Fibroblast of lung (primary cell): ENCODE data around the gene TNFRSF19. TPM values are rescaled to one million over a fixed set of nuclear protein-coding genes. Genes with fewer than 3 reads are reported as not detected.

Experiments
- DNase-seq, 2 donors: peaks; one replicate each; pipeline versions ENCODE4 v3.0.0 to v3.0.0-alpha.2; 2010; ENCODE audit warnings: low read depth in 2 of 2
- H2AFZ ChIP-seq: 2 replicates; pipeline ENCODE4 v1.5.1; 2012; ENCODE audit warnings: low read length, control low read depth, inconsistent platforms
- H3K27ac ChIP-seq: 2 replicates; pipeline ENCODE4 v1.5.1; 2011; ENCODE audit warnings: low read length, control low read depth; ENCODE audit not compliant: insufficient read depth
- H3K27me3 ChIP-seq: 2 replicates; pipeline ENCODE4 v1.5.1; 2011; ENCODE audit warnings: mild to moderate bottlenecking, low read length; ENCODE audit not compliant: control insufficient read depth, insufficient read depth
- H3K36me3 ChIP-seq: 2 replicates; pipeline ENCODE4 v1.5.1; 2011; ENCODE audit warnings: low read length; ENCODE audit not compliant: control insufficient read depth, insufficient read depth
- H3K4me1 ChIP-seq: 2 replicates; pipeline ENCODE4 v1.5.1; 2011; ENCODE audit warnings: low read length; ENCODE audit not compliant: control insufficient read depth, insufficient read depth; ENCODE audit errors: extremely low read depth
- H3K4me2 ChIP-seq: 2 replicates; pipeline ENCODE4 v1.5.1; 2011; ENCODE audit warnings: low read length, control low read depth; ENCODE audit not compliant: insufficient read depth; ENCODE audit errors: extremely low read depth
- H3K4me3 ChIP-seq, 4 experiments: fragments of 200-600 bp in 1 of 4; sonication (generic) in 1 of 4; replicated peaks in 1 of 4; 2 replicates each; pipeline ENCODE4 v1.5.1; 2011 to 2016; ENCODE audit warnings: low read length in 4 of 4, low read depth in 3 of 4, mild to moderate bottlenecking in 3 of 4, control low read depth in 2 of 4, inconsistent platforms in 1 of 4, mixed read lengths in 1 of 4; ENCODE audit not compliant: insufficient read depth in 1 of 4; ENCODE audit errors: control extremely low read depth in 1 of 4
- H3K79me2 ChIP-seq: 2 replicates; pipeline ENCODE4 v1.5.1; 2012; ENCODE audit warnings: mild to moderate bottlenecking, low read length, inconsistent platforms; ENCODE audit not compliant: control insufficient read depth, insufficient read depth
- H3K9ac ChIP-seq: 2 replicates; pipeline ENCODE4 v1.5.1; 2011; ENCODE audit warnings: mild to moderate bottlenecking, low read length, control low read depth; ENCODE audit not compliant: insufficient read depth
- H3K9me3 ChIP-seq: 2 replicates; pipeline ENCODE4 v1.5.1; 2012; ENCODE audit warnings: low read depth, low read length; ENCODE audit not compliant: control insufficient read depth, insufficient read depth
- H4K20me1 ChIP-seq: 2 replicates; pipeline ENCODE4 v1.5.1; 2011; ENCODE audit warnings: low read length; ENCODE audit not compliant: control insufficient read depth, insufficient read depth; ENCODE audit errors: extremely low read depth
- EZH2 ChIP-seq: IDR thresholded peaks from 2 replicates; pipeline ENCODE4 v1.5.1; 2012; ENCODE audit warnings: low read length, control low read depth, mild to moderate bottlenecking; ENCODE audit errors: missing control alignments
- polyA plus RNA-seq, 2 donors: library from polyadenylated mRNA; depleted of rRNA in 1 of 2; stranded (reverse) in 1 of 2; unstranded in 1 of 2; fragments of >200 nt; gene quantifications; 2 replicates each; pipeline ENCODE4 v1.2.1, GENCODE V29; 2011 to 2012; ENCODE audit warnings: missing spikeins in 1 of 2
- total RNA-seq: library from RNA; depleted of rRNA; stranded (reverse); fragments of >200 nt; gene quantifications from 2 replicates; pipeline ENCODE4 v1.2.1, GENCODE V29; 2014
- TF ChIP-seq, protein P1 (sequence below), 2 donors: IDR thresholded peaks in 1 of 2; conservative IDR thresholded peaks in 1 of 2; 1 replicate in 1 of 2; 2 replicates in 1 of 2; pipeline ENCODE4 v1.5.1; 2011 to 2012; ENCODE audit warnings: low read length in 2 of 2, control low read depth in 1 of 2, inconsistent platforms in 1 of 2, low read depth in 1 of 2, mild to moderate bottlenecking in 1 of 2

The TNFRSF19 gene
- total and polyA plus RNA-seq, 2 donors (not counting 1 experiment from before 2014, with no cell fraction given) = 260 to 330 TPM

DNA sequence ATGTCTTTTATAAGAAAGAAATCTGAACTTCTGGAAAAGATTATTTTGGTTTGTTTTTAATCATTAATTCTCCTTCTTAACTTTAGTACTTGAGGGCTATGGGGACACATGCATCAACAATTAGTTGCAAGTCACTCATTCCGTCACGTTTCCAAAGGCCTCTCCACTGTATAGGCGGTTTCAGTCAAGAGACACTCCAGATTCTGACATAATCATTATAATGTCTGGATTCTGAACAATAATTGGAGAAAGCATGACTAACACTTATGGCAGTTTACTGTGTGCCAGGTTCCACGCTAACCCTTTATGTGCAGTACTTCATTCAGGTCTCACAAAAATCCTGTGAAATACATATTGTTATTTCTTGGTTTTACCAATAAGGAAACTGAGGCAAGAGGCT lies 71.9 kb downstream of the TNFRSF19 start:
- H3K9me3 ChIP-seq = no peaks in the 10 kb centered on the region
- no peak overlapping the region for H3K4me2 ChIP-seq
- H3K27ac ChIP-seq = no peak overlapping the region
- peak in 1 of 2 donors; percentile 75 for DNase-seq
- no peaks in the 10 kb centered on the region for H3K4me1 ChIP-seq
- no peak overlapping the region for H3K4me3 ChIP-seq
- H4K20me1 ChIP-seq = no peaks in the 10 kb centered on the region
- H3K9ac ChIP-seq = no peak overlapping the region
- no peaks in the 10 kb centered on the region for H3K27me3 ChIP-seq
- H2AFZ ChIP-seq = no peak overlapping the region
- peaks cover 4% of the 10 kb centered on the region for H3K36me3 ChIP-seq
- no peaks in the 10 kb centered on the region for H3K79me2 ChIP-seq
- TF ChIP-seq, protein P1, sequence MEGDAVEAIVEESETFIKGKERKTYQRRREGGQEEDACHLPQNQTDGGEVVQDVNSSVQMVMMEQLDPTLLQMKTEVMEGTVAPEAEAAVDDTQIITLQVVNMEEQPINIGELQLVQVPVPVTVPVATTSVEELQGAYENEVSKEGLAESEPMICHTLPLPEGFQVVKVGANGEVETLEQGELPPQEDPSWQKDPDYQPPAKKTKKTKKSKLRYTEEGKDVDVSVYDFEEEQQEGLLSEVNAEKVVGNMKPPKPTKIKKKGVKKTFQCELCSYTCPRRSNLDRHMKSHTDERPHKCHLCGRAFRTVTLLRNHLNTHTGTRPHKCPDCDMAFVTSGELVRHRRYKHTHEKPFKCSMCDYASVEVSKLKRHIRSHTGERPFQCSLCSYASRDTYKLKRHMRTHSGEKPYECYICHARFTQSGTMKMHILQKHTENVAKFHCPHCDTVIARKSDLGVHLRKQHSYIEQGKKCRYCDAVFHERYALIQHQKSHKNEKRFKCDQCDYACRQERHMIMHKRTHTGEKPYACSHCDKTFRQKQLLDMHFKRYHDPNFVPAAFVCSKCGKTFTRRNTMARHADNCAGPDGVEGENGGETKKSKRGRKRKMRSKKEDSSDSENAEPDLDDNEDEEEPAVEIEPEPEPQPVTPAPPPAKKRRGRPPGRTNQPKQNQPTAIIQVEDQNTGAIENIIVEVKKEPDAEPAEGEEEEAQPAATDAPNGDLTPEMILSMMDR (conservative IDR thresholded peaks at IDR 0.05 in 1 of 2, IDR thresholded peaks at IDR 0.05 in 1 of 2; ENCODE audit: low read depth in 1 of 2, low read length in 2 of 2) = no peak
- TF ChIP-seq EZH2 = no peak

GRCh38 chr13:23643338-23644125 lies 73.3 kb downstream of the TNFRSF19 start:
- DNase-seq = no peak
- Histone ChIP-seq H3K9me3 (no peaks in the 10 kb centered on the region), H2AFZ (no peak overlapping the region), H3K27ac (no peak overlapping the region), H3K4me2 (no peak overlapping the region), H3K4me1 (no peaks in the 10 kb centered on the region), H3K36me3 (peaks cover 2% of the 10 kb centered on the region), H3K79me2 (no peaks in the 10 kb centered on the region), H4K20me1 (no peaks in the 10 kb centered on the region), H3K9ac (no peak overlapping the region), H3K4me3 (no peak overlapping the region), H3K27me3 (no peaks in the 10 kb centered on the region)
- TF ChIP-seq, protein P1 (conservative IDR thresholded peaks at IDR 0.05 in 1 of 2, IDR thresholded peaks at IDR 0.05 in 1 of 2; ENCODE audit: low read depth in 1 of 2, low read length in 2 of 2) = no peak
- TF ChIP-seq EZH2 = no peak

- Histone ChIP-seq H3K27ac (no peak overlapping the region), H3K27me3 (no peaks in the 10 kb centered on the region), H3K79me2 (no peaks in the 10 kb centered on the region), H3K4me1 (no peaks in the 10 kb centered on the region), H3K9ac (no peak overlapping the region), H2AFZ (no peak overlapping the region), H3K36me3 (no peaks in the 10 kb centered on the region), H3K4me3 (no peak overlapping the region), H3K9me3 (no peaks in the 10 kb centered on the region), H4K20me1 (no peaks in the 10 kb centered on the region), H3K4me2 (no peak overlapping the region)
- TF ChIP-seq, protein P1 (conservative IDR thresholded peaks at IDR 0.05 in 1 of 2, IDR thresholded peaks at IDR 0.05 in 1 of 2; ENCODE audit: low read depth in 1 of 2, low read length in 2 of 2) = no peak
- TF ChIP-seq EZH2 = no peak
- DNase-seq = no peak
Measured at GRCh38 chr13:23644126-23644419, 73.9 kb downstream of the TNFRSF19 start.
